AG20443 (cell line): Measurements from ENCODE around the gene CREB3L1.

ENCODE experiments used
- DNase-seq: peaks from one replicate; pipeline ENCODE4 v3.0.0; 2012; ENCODE audit warnings: low spot score, mixed read lengths

Gene CREB3L1

GRCh38 chr11:46345881-46346484 is 68.5 kb downstream of the CREB3L1 start:
- DNase-seq, result no peak

- peak; percentile 98 for DNase-seq
These were observed 69.6 kb downstream of the CREB3L1 start, which contains the start of gene DGKZ for GRCh38 chr11:46346886-46347636. Gene DGKZ, plus strand, starts transcription at chr11:46347463. Its CDS starts 197 bp downstream, at chr11:46347660.

DNA sequence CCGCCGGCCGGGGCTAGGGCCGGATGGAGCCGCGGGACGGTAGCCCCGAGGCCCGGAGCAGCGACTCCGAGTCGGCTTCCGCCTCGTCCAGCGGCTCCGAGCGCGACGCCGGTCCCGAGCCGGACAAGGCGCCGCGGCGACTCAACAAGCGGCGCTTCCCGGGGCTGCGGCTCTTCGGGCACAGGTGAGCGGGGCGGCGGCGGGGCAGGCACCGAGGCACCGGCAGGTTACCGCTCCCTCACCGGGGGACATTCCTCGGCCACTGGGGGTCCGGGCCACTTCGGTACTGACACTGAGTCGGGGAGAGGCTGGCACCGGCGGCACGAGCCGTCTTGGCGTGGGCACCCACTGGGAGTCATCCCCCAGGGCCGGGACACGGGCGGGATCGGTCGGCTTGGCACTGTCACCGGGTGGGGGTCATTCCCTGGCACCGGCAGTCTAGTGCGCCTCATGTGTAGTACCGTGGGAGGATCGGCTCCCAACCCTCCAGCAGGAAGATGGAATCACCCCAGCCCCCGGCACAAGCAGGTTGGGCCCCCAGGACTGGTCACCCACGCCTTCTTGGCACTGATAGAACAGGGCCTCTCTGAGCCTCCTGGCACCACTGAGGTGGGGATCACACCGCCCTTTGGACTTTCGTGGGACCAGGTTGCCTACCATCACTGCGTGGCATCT is 70.3 kb downstream of the CREB3L1 start:
- DNase-seq, result no peak

DNA sequence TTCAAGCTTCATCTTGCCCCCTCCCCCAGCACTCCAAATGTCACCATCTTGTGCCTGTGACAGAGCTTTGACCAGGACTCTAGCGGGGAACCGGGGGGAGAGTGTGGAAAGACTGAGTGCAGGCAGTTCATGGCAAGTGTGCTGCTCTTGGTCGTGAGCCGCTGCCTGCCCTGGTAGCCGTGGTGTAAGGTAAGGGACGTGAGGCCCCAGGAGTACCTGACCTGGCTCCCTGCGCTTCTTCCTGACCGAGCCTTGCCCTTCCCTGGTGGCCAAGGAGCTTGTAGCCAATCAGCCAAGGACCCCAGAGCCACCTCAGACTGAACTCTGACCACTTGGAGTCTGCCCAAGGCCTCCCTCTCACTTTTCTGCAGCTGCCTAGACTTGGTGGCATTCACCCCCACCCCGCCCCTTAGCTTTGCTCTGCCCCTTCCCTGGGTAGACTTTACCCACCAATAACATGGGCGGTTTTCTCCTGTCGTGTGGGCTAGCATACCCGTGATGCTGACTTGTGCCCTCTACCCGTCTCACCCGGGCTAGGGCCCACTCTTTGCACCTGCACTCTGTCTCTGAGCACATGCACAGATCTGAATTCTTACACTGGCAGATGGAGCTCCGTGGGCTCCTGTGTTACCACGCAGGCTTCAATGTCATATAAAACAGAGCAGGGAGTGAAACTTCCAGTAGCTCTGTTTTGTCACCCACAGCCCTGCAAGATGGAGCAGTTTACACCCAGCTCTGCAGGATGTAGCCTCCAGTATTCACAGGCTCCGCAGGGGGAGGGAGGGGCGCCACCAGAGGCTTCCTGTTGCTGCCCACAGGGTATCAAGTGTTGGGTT is 71.3 kb downstream of the CREB3L1 start:
- DNase-seq, result no peak

DNA sequence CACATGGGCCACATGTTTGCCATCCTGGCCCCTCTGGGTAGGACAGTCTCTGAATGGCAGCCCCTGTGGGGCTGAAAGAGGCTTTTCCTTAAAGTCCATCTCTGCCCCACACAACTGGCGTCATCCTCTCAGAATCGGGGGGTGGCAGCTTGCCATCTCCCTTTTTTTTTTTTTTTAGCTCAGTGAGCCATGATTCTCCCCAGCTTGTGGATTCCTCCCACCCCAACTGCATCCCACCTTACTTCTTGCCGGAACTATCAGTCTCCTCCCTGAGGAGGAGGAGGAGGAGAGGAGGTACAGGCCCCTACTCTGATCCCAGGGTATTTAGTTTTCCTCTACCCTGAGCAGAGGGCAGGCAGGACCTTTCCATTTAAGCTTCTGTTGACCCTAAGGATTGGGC is 73.2 kb downstream of the CREB3L1 start:
- DNase-seq, result no peak

GRCh38 chr11:46351148-46351547 is 73.7 kb downstream of the CREB3L1 start:
- DNase-seq, result no peak

GRCh38 chr11:46351606-46352005 is 74.1 kb downstream of the CREB3L1 start:
- DNase-seq, result no peak

DNA sequence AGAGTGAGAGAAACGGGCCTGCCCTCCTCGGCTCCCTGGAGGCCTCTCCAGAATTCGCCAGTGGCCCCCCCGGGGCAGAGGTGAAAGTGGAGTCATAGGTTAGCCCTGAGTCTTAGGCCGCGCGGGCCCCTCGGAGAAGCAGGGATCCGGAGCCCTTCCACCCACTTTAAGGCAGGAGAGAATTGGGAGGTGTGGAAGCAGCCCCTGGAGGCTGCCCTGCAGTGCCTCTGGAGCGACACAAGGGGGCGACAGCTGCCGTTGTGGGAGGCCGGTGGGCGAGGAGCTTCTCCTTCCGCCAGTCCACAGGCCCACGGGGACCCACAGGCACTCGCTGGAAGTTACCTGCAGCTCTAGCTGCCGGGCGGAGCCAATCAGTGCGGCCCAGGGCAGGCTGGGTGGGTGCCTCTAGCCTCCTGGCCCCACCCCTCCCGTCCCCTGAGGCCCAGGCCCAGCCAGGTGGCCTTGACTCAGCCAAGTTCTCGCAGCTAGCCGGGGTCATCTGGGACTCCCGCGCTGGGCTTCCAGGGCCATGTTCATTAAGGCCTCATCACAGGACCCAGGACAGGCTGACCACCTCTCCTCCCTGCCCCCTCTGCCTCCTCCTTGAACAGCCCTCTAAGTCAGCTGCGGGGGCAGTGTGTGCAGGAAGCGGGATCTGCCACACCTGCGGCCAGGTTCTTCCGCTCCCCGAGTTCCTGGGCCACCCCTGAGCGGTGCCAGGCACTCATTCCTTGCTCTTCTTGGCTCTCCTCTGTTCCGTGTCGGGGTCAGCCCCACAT is 74.8 kb downstream of the CREB3L1 start:
- peak; percentile 69 for DNase-seq

DNA sequence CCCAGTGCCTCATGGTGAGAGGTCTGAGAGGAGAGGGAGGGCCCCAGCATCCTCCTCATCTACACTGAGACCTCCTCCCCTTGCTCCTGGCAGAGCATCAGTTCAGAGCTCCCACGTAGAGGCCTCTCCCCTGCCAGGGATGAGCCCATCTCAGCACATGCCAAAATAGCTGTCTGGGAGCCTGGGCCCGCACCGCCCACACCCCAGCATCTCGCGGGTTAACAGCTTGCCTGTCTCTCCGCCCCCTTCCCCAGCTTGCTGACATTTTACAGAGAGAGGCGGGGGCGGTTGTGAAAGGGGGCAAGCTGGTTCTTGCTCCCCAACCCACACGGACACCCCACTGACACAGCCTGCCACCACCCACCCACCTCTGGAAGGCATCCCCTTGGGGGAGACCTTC is 76.2 kb downstream of the CREB3L1 start:
- DNase-seq, result no peak

DNA sequence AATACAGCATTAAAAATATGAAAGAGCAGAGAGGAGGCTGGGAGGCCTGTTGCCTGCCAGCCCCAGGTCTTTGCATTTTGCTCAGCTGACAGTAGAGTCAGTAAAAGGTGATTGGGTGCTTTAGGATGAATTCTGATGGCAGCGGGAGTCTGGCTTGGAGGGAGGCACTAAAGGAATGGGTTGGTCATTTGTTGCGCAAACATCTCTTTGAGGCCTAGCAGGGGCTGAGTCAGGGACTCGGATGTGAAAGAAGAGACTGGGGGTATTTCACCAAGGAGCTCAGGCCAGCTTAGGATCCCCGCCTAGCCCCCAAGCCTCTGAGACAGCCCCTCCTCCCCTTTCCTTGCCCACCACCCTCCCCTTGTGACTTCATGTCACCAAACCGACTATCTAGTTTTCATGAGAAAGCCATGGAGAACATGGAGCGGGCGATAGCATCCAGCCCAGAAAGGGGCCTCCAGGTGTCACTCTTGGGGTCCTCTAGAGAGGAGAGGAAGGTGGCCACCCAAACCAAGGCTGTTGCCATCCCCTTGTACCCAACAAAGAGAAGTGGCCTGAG is 79.5 kb downstream of the CREB3L1 start:
- peak; percentile 47 for DNase-seq

GRCh38 chr11:46357483-46357936 is 80.0 kb downstream of the CREB3L1 start:
- DNase-seq, result no peak

DNA sequence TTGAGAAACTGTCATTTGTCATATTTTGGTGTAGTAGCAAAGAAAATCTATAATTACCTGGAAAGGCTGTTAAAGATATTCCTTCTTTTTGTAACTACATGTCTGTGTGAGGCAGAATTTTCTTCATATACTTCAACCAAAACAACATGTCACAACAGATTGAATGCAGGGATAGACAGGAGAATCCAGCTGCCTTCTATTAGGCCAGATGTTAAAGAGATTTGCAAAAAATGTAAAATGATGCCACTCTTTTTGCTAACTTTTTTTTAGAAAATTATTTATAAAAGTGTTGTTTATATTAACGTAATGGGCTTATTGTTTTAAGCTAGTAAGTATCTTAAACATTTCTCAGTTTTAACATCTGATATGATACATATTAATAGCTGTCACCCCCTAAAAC is 82.5 kb downstream of the CREB3L1 start:
- DNase-seq, result no peak

DNA sequence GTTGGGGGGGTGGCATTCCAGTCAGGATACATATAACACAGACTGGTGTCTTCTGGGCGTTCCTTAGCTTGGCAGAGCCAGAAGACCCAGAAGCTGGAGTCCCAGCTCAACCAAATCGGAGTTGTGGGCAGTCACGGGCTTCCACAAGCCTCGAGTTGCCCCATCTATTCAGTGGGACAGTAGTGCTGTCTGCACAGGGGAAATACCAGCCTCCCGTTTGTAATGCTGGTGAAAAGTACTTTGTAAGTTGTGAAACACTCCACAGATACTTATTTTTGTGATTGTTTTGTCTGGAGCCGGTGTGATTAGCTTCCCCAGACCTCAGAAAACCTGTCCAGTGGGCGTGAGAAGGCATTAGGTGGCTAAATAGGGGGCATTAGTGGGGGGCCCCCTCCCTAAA is 83.4 kb downstream of the CREB3L1 start:
- DNase-seq, result no peak

- DNase-seq, result peak; percentile 81
These were observed 84.1 kb downstream of the CREB3L1 start for GRCh38 chr11:46361283-46362155.

- DNase-seq, result no peak
These were observed 84.9 kb downstream of the CREB3L1 start for GRCh38 chr11:46362156-46363030.

DNA sequence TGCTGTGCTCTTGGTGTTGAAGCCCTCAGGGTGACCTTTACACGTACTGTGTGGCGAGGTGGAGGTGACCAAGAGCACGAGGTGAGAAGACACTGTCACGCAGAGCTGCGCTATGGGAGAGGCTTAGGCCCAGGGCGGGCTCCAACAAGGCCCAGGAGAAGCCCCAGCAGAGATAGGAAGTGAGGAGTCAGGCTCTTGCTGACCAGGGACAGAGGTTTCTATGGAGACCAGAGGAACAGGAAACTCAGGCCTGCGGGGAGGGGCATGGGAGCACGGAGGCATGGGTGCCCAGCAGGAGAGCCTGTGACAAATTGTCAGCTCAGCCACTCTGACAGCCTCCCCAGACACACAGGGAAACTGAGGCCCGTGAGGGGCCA is 85.6 kb downstream of the CREB3L1 start:
- peak; percentile 60 for DNase-seq

GRCh38 chr11:46363455-46364005 is 86.1 kb downstream of the CREB3L1 start:
- DNase-seq, result peak; percentile 72

- no peak for DNase-seq
These were observed 86.6 kb downstream of the CREB3L1 start for GRCh38 chr11:46364056-46364455.

GRCh38 chr11:46364791-46365190 is 87.3 kb downstream of the CREB3L1 start:
- DNase-seq, result no peak
